Measurements from ENCODE around the gene ABCB8.

GRCh38 chr7:151071032-151071866 is 43.0 kb downstream of the ABCB8 start:
- TF ChIP-seq CTCF (IDR thresholded peaks at IDR 0.05) (no peak), EZH2 (IDR thresholded peaks at IDR 0.05) (no peak)

Data from neural progenitor cell (in vitro differentiated cells).